GM21423 (cell line): ENCODE results near the gene NPC1.

Experiments used
- ATAC-seq: cut with Tn5 transposase; IDR thresholded peaks from one replicate; pipeline ENCODE4 v1.9.1; 2021; ENCODE audit warnings: mild to moderate bottlenecking, moderate library complexity; ENCODE audit not compliant: unreplicated experiment

NPC1 gene

GRCh38 chr18:23612434-23613090 lies 26.3 kb upstream of the NPC1 start:
- no peak for ATAC-seq

- ATAC-seq = no peak
Observed at GRCh38 chr18:23609390-23610023, 23.2 kb upstream of the NPC1 start.

- no peak for ATAC-seq
Observed at GRCh38 chr18:23608211-23608610, 21.9 kb upstream of the NPC1 start.

GRCh38 chr18:23605941-23606340 lies 19.6 kb upstream of the NPC1 start:
- ATAC-seq = no peak

GRCh38 chr18:23599809-23600208 lies 13.5 kb upstream of the NPC1 start:
- no peak for ATAC-seq

GRCh38 chr18:23596183-23596582 lies 9.9 kb upstream of the NPC1 start:
- no peak for ATAC-seq

GRCh38 chr18:23595591-23595990 lies 9.3 kb upstream of the NPC1 start:
- ATAC-seq = no peak

GRCh38 chr18:23593720-23594119 lies 7.4 kb upstream of the NPC1 start:
- ATAC-seq = no peak

GRCh38 chr18:23592911-23593310 lies 6.6 kb upstream of the NPC1 start:
- no peak for ATAC-seq

- no peak for ATAC-seq
Observed at GRCh38 chr18:23591011-23591410, 4.7 kb upstream of the NPC1 start.

- no peak for ATAC-seq
Observed at GRCh38 chr18:23588836-23589560, 2.7 kb upstream of the NPC1 start.

- no peak for ATAC-seq
Observed at GRCh38 chr18:23587220-23587642, 925 bp upstream of the NPC1 start.

GRCh38 chr18:23585897-23586248 lies 433 bp downstream of the NPC1 start:
- no peak for ATAC-seq

- no peak for ATAC-seq
Observed at GRCh38 chr18:23585007-23585871, 1.1 kb downstream of the NPC1 start.

GRCh38 chr18:23584019-23584983 lies 2.0 kb downstream of the NPC1 start:
- ATAC-seq = no peak

- ATAC-seq = no peak
Observed at GRCh38 chr18:23583071-23583865, 3.0 kb downstream of the NPC1 start.

GRCh38 chr18:23580677-23581367 lies 5.5 kb downstream of the NPC1 start:
- no peak for ATAC-seq

- ATAC-seq = no peak
Observed at GRCh38 chr18:23578891-23579653, 7.2 kb downstream of the NPC1 start.
